Raji (cell line): ENCODE data around the gene IER5.

Experiments used
- POLR2A ChIP-seq: IDR thresholded peaks from 2 replicates; pipeline ENCODE4 v1.6.1; 2011; ENCODE audit warnings: low read depth, low read length, control low read depth; ENCODE audit not compliant: insufficient read depth

Gene IER5

GRCh38 chr1:181131255-181131941, 42.9 kb downstream of the IER5 start:
- TF ChIP-seq POLR2A: no peak

DNA sequence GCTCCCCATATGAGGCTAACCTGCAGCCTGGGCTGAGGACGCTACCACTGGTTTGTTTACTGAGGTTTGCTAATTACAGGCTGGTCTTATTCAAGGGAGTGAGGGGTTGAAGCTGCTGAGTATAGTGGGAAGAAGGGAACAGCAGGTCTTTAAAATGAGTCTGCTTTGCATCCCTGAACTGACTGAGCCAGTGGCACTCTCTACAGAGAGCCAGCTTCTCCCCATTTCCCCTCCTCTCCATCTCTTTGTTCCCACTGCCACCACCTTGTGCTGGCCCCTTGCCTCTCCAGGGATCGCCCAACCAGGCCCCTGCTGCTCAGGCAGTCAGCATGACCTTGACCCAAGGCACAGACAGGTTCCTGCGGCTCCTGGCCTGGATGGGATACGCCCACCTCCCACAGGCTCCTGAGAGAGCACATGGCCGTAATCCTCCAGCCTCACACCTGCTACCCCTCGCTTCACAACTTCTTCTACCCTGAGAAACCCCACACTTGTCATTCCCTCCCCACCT, 45.0 kb downstream of the IER5 start:
- TF ChIP-seq POLR2A: no peak

GRCh38 chr1:181133969-181134418, 45.5 kb downstream of the IER5 start:
- TF ChIP-seq POLR2A: no peak

- TF ChIP-seq POLR2A: 0 out of 2 replicates have a peak, but pooled peaks have one; percentile 34
Measured at GRCh38 chr1:181134543-181135436, 46.3 kb downstream of the IER5 start.

DNA sequence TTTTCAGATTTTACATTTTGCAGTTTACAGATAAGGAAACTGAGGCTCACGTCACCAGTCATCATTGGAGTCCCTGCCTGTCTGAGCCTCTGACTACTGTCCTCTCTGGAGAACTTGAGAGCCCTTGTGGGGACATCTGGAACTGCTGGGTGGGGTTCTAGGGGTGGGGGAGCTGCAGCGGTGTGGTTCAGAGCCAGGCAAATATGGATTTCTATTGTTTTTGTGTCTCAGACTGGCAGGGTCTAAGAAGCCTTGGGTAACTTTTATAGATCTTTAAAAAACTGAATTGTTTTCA, 46.9 kb downstream of the IER5 start:
- TF ChIP-seq POLR2A: no peak

DNA sequence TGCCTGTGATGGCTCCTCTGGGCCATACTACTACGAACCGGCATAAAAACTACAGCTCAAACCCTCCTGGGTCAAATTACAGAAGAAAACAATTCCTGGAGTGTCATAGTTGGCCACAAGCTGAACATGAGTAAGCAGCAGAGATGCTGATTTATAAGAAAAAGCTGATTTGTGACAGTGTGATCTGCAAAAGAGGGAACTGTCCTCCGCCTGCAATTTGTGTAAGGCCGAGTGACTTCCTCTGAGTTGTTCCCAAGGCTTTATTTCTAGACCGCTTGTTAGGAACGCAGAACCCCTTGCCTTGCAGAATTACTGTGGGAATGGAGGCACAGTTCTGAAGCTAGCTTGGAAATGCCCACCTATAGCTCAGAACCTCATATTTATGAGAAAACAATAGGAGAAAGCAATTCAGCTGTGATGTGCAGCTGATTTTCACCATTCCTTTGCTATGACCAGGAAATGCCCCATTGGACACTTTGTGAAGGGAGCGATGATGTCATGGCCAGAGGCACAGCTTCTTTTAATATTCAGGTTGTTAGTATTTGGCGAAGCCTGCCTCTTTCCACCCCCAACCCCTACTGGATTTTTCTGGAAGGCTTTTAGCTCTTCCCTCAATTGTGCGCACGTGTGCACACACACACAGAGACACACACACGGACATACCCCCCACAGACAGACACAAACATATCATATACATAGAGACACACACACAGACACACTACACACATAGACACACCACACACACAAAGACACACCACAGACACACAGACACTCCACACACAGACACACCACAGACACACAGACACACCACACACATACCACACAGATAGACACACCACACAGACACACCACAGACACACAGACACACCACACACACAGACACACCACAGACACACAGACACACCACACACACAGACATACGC, 47.6 kb downstream of the IER5 start:
- TF ChIP-seq POLR2A: no peak

GRCh38 chr1:181136738-181137122, 48.2 kb downstream of the IER5 start:
- no peak for TF ChIP-seq POLR2A

- no peak for TF ChIP-seq POLR2A
Measured at GRCh38 chr1:181137217-181137743, 48.8 kb downstream of the IER5 start.

DNA sequence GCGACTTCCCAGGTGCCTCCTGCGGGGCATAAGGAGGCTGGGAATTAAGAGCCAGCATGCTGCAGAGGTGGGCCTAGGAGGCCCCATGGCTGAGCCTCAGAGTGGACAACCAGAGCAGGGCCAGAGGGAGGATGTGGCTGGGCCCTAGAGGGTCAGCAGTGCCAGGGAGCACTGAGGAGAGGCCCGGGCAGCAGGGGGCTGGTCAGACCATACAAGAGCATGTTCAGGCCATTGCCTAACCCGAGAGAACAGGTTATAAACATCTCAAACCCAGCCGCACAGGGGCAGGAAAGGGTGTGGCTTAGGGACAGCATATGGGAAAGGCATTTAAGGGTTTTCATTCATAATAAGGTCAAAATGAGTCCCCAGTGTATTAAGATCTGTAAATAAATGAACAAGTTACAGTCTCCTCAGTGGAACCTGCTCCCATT, 51.1 kb downstream of the IER5 start:
- no peak for TF ChIP-seq POLR2A

DNA sequence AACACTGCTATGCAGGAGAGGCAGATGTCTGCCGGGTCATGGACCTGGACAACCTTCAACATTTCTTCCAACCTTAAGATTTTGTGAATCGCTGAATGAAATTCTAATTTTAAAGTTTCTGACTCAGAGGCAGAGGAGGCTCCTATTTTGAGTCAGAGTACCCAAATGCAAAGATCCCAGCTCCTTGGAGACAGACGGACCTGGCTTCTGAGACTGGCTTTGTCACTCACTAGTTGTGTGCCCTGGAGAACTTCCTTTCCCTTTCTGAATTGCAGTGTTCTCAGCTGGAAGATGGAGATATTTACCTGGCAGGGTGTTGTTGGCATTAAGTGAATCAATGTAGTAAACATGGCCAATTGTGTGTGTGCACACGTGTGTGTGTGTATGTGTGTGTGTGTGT, 51.9 kb downstream of the IER5 start:
- no peak for TF ChIP-seq POLR2A

DNA sequence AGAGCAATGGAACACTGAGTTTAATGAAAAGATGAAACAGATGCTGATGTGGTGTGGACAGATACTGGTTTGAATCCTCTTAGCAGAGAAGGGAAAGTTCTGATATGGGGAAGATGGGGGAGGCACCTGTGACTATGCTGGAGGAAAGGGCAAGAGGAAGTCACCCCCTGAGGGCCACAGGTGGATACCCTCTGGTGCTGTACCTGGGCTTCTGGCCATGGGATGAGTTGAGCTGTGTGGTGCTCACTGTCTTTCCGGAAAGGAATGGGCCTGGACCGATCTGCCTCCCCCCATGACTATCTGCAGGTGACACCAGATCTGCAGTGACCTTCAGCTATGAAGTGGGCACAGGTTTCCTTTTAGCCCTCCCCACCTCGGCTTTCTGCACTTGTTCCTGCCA, 52.4 kb downstream of the IER5 start:
- no peak for TF ChIP-seq POLR2A

DNA sequence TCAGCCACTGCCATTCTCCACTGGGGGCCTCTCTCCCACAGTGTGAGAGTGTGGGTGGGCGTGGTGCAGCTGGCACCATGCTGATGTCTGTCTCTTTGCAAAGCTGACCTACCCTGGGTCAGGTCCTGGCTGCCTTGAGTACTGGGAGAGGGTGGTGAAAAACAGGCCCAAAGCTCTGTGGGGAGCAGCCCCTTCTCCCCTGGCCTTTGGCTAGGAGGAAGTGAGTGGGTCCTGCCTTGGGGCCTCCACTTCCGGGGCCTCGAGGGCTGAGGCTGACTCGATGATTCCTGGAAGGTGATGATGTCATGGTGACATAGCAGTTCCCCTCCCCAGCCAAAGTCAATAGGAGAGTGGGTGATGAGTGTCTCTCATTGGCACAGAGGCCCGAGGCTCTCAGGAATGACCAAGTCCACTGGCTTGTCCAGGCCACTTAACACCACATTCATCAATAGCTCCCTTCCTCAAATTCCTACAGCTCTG, 53.0 kb downstream of the IER5 start:
- no peak for TF ChIP-seq POLR2A
